Stimulated activated CD8-positive, alpha-beta memory T cell treated with anti-CD3 and anti-CD28 coated beads, Interleukin-7, amount 100 ng/mL, for 24 hours (primary cell): ENCODE results near the gene UBE3B.
"Not testable (repeated sequence)": the region's sequence is repeated elsewhere in the genome, so short reads cannot be mapped to it uniquely, and the experiment has no call there.

Source experiments
- DNase-seq: peaks from one replicate; pipeline ENCODE4 v3.0.0-alpha.2; 2020; ENCODE audit warnings: low read depth

Gene UBE3B

GRCh38 chr12:109477185-109477962 is at the start of gene UBE3B, which contains the start of gene KCTD10:
UBE3B (plus strand) TSS chr12:109477634; CDS start chr12:109483552, 5,918 bp downstream.
KCTD10 (minus strand) TSS chr12:109477300; CDS start chr12:109477262, 38 bp downstream.
- peak; percentile 77 for DNase-seq

GRCh38 chr12:109428037-109428629 is 49.3 kb upstream of the UBE3B start:
- DNase-seq, result peak; percentile 46

GRCh38 chr12:109428804-109429203 is 48.6 kb upstream of the UBE3B start:
- DNase-seq, result not testable (repeated sequence)

GRCh38 chr12:109430244-109430643 is 47.2 kb upstream of the UBE3B start:
- DNase-seq, result no peak

GRCh38 chr12:109432431-109432830 is 45.0 kb upstream of the UBE3B start:
- DNase-seq, result no peak

GRCh38 chr12:109432842-109433304 is 44.6 kb upstream of the UBE3B start:
- peak; percentile 56 for DNase-seq

GRCh38 chr12:109433618-109434017 is 43.8 kb upstream of the UBE3B start:
- DNase-seq, result no peak

- DNase-seq, result no peak
Observed at GRCh38 chr12:109434582-109434981, 42.9 kb upstream of the UBE3B start.

- DNase-seq, result no peak
Observed at GRCh38 chr12:109435428-109436187, 41.8 kb upstream of the UBE3B start.

GRCh38 chr12:109436188-109436560 is 41.3 kb upstream of the UBE3B start:
- DNase-seq, result no peak

GRCh38 chr12:109439181-109439580 is 38.3 kb upstream of the UBE3B start:
- DNase-seq, result no peak

GRCh38 chr12:109439951-109440350 is 37.5 kb upstream of the UBE3B start:
- not testable (repeated sequence) for DNase-seq

GRCh38 chr12:109440851-109441490 is 36.5 kb upstream of the UBE3B start:
- DNase-seq, result no peak

GRCh38 chr12:109443794-109444193 is 33.6 kb upstream of the UBE3B start:
- DNase-seq, result no peak

GRCh38 chr12:109444259-109444658 is 33.2 kb upstream of the UBE3B start:
- DNase-seq, result no peak

- no peak for DNase-seq
Observed at GRCh38 chr12:109445191-109445609, 32.2 kb upstream of the UBE3B start.

GRCh38 chr12:109446869-109447268 is 30.6 kb upstream of the UBE3B start:
- DNase-seq, result no peak

GRCh38 chr12:109447482-109447881 is 30.0 kb upstream of the UBE3B start:
- DNase-seq, result no peak

- DNase-seq, result no peak
Observed at GRCh38 chr12:109448272-109448671, 29.2 kb upstream of the UBE3B start.

- DNase-seq, result no peak
Observed at GRCh38 chr12:109448707-109449390, 28.6 kb upstream of the UBE3B start.

- DNase-seq, result no peak
Observed at GRCh38 chr12:109449845-109450532, 27.4 kb upstream of the UBE3B start.
